ENCODE results near the gene VAV3. TPM values are rescaled to one million over a fixed set of nuclear protein-coding genes. Genes with fewer than 3 reads are reported as not detected.

The VAV3 gene
- total RNA-seq, 1 donor from 2014 or later = 159 TPM

- no peak for TF ChIP-seq CTCF (IDR thresholded peaks at IDR 0.05; ENCODE audit: unreplicated experiment)
- no peak for DNase-seq (ENCODE audit: low spot score)
- Mint-ChIP-seq H3K4me3 (ENCODE audit: unreplicated experiment) (no peak overlapping the region), H3K9me3 (ENCODE audit: unreplicated experiment) (no peaks in the 10 kb centered on the region), H3K27me3 (ENCODE audit: unreplicated experiment) (peaks cover 12% of the 10 kb centered on the region), H3K4me1 (ENCODE audit: unreplicated experiment) (peaks cover 42% of the 10 kb centered on the region), H3K27ac (ENCODE audit: unreplicated experiment) (peak overlapping the region; percentile 74), H3K36me3 (ENCODE audit: low read depth, unreplicated experiment) (no peaks in the 10 kb centered on the region)
Measured at GRCh38 chr1:107803579-107803978, 161.4 kb downstream of the VAV3 start.

- Mint-ChIP-seq H3K27me3 (ENCODE audit: unreplicated experiment) (peaks cover 12% of the 10 kb centered on the region), H3K27ac (ENCODE audit: unreplicated experiment) (no peak overlapping the region), H3K9me3 (ENCODE audit: unreplicated experiment) (no peaks in the 10 kb centered on the region), H3K36me3 (ENCODE audit: low read depth, unreplicated experiment) (no peaks in the 10 kb centered on the region), H3K4me3 (ENCODE audit: unreplicated experiment) (no peak overlapping the region), H3K4me1 (ENCODE audit: unreplicated experiment) (peaks cover 41% of the 10 kb centered on the region)
- TF ChIP-seq CTCF (IDR thresholded peaks at IDR 0.05; ENCODE audit: unreplicated experiment) = no peak
- no peak for DNase-seq (ENCODE audit: low spot score)
Measured at GRCh38 chr1:107802654-107803053, 162.3 kb downstream of the VAV3 start.

- DNase-seq (ENCODE audit: low spot score) = no peak
- no peaks in the 10 kb centered on the region for H3K9me3 Mint-ChIP-seq (ENCODE audit: unreplicated experiment)
- H3K4me3 Mint-ChIP-seq (ENCODE audit: unreplicated experiment) = no peak overlapping the region
- H3K27ac Mint-ChIP-seq (ENCODE audit: unreplicated experiment) = no peak overlapping the region
- TF ChIP-seq CTCF (IDR thresholded peaks at IDR 0.05; ENCODE audit: unreplicated experiment) = no peak
- no peaks in the 10 kb centered on the region for H3K36me3 Mint-ChIP-seq (ENCODE audit: low read depth, unreplicated experiment)
- peaks cover 4% of the 10 kb centered on the region for H3K27me3 Mint-ChIP-seq (ENCODE audit: unreplicated experiment)
- peaks cover 30% of the 10 kb centered on the region for H3K4me1 Mint-ChIP-seq (ENCODE audit: unreplicated experiment)
Measured at GRCh38 chr1:107795994-107796393, 169.0 kb downstream of the VAV3 start.

GRCh38 chr1:107795441-107795840 is 169.5 kb downstream of the VAV3 start:
- Mint-ChIP-seq H3K4me3 (ENCODE audit: unreplicated experiment) (no peak overlapping the region), H3K9me3 (ENCODE audit: unreplicated experiment) (no peaks in the 10 kb centered on the region), H3K4me1 (ENCODE audit: unreplicated experiment) (peaks cover 32% of the 10 kb centered on the region), H3K27ac (ENCODE audit: unreplicated experiment) (no peak overlapping the region), H3K36me3 (ENCODE audit: low read depth, unreplicated experiment) (no peaks in the 10 kb centered on the region), H3K27me3 (ENCODE audit: unreplicated experiment) (peaks cover 3% of the 10 kb centered on the region)
- DNase-seq (ENCODE audit: low spot score) = no peak
- no peak for TF ChIP-seq CTCF (IDR thresholded peaks at IDR 0.05; ENCODE audit: unreplicated experiment)

- Mint-ChIP-seq H3K9me3 (ENCODE audit: unreplicated experiment) (no peaks in the 10 kb centered on the region), H3K36me3 (ENCODE audit: low read depth, unreplicated experiment) (no peaks in the 10 kb centered on the region), H3K27me3 (ENCODE audit: unreplicated experiment) (peaks cover 3% of the 10 kb centered on the region), H3K4me1 (ENCODE audit: unreplicated experiment) (peaks cover 40% of the 10 kb centered on the region), H3K4me3 (ENCODE audit: unreplicated experiment) (no peak overlapping the region), H3K27ac (ENCODE audit: unreplicated experiment) (peak overlapping the region; percentile 52)
- TF ChIP-seq CTCF (IDR thresholded peaks at IDR 0.05; ENCODE audit: unreplicated experiment) = no peak
- DNase-seq (ENCODE audit: low spot score) = no peak
Measured at GRCh38 chr1:107794571-107794970, 170.4 kb downstream of the VAV3 start.

Measured in endothelial cell (in vitro differentiated cells).